GM12873 (cell line): ENCODE results near the gene TDRD1.

Experiments used
- CTCF ChIP-seq: IDR thresholded peaks from 2 replicates; pipeline ENCODE4 v1.5.1; 2012; ENCODE audit warnings: low read depth, mild to moderate bottlenecking, moderate library complexity, low read length, control low read depth; ENCODE audit not compliant: insufficient read depth; ENCODE audit errors: missing control alignments

The TDRD1 gene

GRCh38 chr10:114179148-114179547 is at the start of gene TDRD1:
Gene TDRD1 (plus strand): TSS chr10:114179353. CDS start chr10:114187832, 8,479 bp downstream.
- TF ChIP-seq CTCF = no peak

GRCh38 chr10:114131094-114131493 is 48.1 kb upstream of the TDRD1 start:
- no peak for TF ChIP-seq CTCF

GRCh38 chr10:114135476-114135875 is 43.7 kb upstream of the TDRD1 start:
- TF ChIP-seq CTCF = no peak

GRCh38 chr10:114138581-114138980 is 40.6 kb upstream of the TDRD1 start:
- no peak for TF ChIP-seq CTCF

GRCh38 chr10:114140036-114140435 is 39.1 kb upstream of the TDRD1 start:
- TF ChIP-seq CTCF = no peak

- no peak for TF ChIP-seq CTCF
These were observed 37.1 kb upstream of the TDRD1 start for GRCh38 chr10:114142018-114142417.

- TF ChIP-seq CTCF = no peak
These were observed 36.0 kb upstream of the TDRD1 start for GRCh38 chr10:114143160-114143559.
